A549 treated with Mapracorat at 1 μM for 4 hours (cell line): ENCODE measurements around the gene ZCCHC10. TPM values are rescaled to one million over a fixed set of nuclear protein-coding genes. Genes with fewer than 3 reads are reported as not detected.

Source experiments
- total RNA-seq: library from RNA; stranded (reverse); fragments of 200-300 nt; extraction: Qiagen RNA extraction; gene quantifications from 5 replicates; pipeline ENCODE4 v1.2.3, GENCODE V29; 2022

The ZCCHC10 gene
- 27.1 to 30.7 TPM (median 28.4 TPM) in 5 replicates for total RNA-seq

GRCh38 chr5:133025804-133026663, at the start of gene ZCCHC10:
ZCCHC10 (minus strand) TSS chr5:133026549; CDS start chr5:133026537, 12 bp downstream.

GRCh38 chr5:133051542-133052316, 25.4 kb upstream of the ZCCHC10 start, which contains the start of gene HSPA4:
HSPA4 (plus strand) TSS chr5:133052013; CDS start chr5:133052251, 238 bp downstream.

GRCh38 chr5:132963171-132964104, 62.9 kb downstream of the ZCCHC10 start, which contains the start of gene AFF4:
AFF4 (minus strand) TSS chr5:132963634; CDS start chr5:132937189, 26,445 bp downstream.

Other genes starting within 250 kb of the ZCCHC10 start
- gene SEPTIN8, start 249.3 kb downstream of the ZCCHC10 start, total RNA-seq, result 16.2 to 21.1 TPM (median 20.2 TPM) in 5 replicates
- 0.08 to 0.17 TPM (median 0.09 TPM) in 5 replicates for gene SOWAHA, start 213.2 kb downstream of the ZCCHC10 start, total RNA-seq
- gene SHROOM1, start 195.9 kb downstream of the ZCCHC10 start, total RNA-seq, result 7.6 to 13.4 TPM (median 9.2 TPM) in 5 replicates
- 0.10 to 0.34 TPM (median 0.19 TPM) in 5 replicates for gene GDF9, start 160.1 kb downstream of the ZCCHC10 start, total RNA-seq
- gene UQCRQ, start 159.9 kb downstream of the ZCCHC10 start, total RNA-seq, result 399 to 559 TPM (median 531 TPM) in 5 replicates
- gene LEAP2, start 152.9 kb downstream of the ZCCHC10 start, total RNA-seq, result 0.46 to 1.4 TPM (median 0.90 TPM) in 5 replicates
- gene AFF4, start 62.9 kb downstream of the ZCCHC10 start, total RNA-seq, result 18.1 to 32.1 TPM (median 24.6 TPM) in 5 replicates
- 174 to 199 TPM (median 185 TPM) in 5 replicates for gene HSPA4, start 25.5 kb upstream of the ZCCHC10 start, total RNA-seq